Mesendoderm (in vitro differentiated cells): ENCODE measurements around the gene MAPK14.

Experiments used
- DNase-seq: peaks from one replicate; pipeline ENCODE4 v3.0.0; 2013
- H2AK5ac ChIP-seq: 2 replicates; pipeline ENCODE4 v1.6.1; 2013; ENCODE audit warnings: low read length, inconsistent platforms
- H2BK120ac ChIP-seq: 2 replicates; pipeline ENCODE4 v1.6.1; 2013; ENCODE audit warnings: low read depth, mild to moderate bottlenecking, low read length, moderate library complexity, mixed read lengths
- H2BK15ac ChIP-seq: replicated peaks from 2 replicates; pipeline ENCODE4 v1.6.1; 2013; ENCODE audit warnings: low read depth, mild to moderate bottlenecking, moderate library complexity
- H2BK5ac ChIP-seq: 2 replicates; pipeline ENCODE4 v1.6.1; 2013; ENCODE audit warnings: low read length, inconsistent platforms
- H3K18ac ChIP-seq: 2 replicates; pipeline ENCODE4 v1.6.1; 2013; ENCODE audit warnings: mild to moderate bottlenecking, low read length, mixed read lengths
- H3K23ac ChIP-seq: one replicate; pipeline ENCODE4 v1.6.1; 2013; ENCODE audit warnings: low read length
- H3K27ac ChIP-seq: 2 replicates; pipeline ENCODE4 v1.5.1; 2013; ENCODE audit warnings: low read depth, mild to moderate bottlenecking, inconsistent platforms, low read length, moderate library complexity
- H3K27me3 ChIP-seq: 2 replicates; pipeline ENCODE4 v1.6.1; 2013; ENCODE audit warnings: low read length, control low read depth, mild to moderate bottlenecking, inconsistent platforms; ENCODE audit not compliant: insufficient read depth, poor library complexity
- H3K36me3 ChIP-seq: 2 replicates; pipeline ENCODE4 v1.6.1; 2013; ENCODE audit warnings: low read length, inconsistent platforms; ENCODE audit not compliant: control insufficient read depth, insufficient read depth
- H3K4ac ChIP-seq: one replicate; pipeline ENCODE4 v1.6.1; 2013; ENCODE audit warnings: low read depth, mild to moderate bottlenecking, low read length, moderate library complexity
- H3K4me1 ChIP-seq: 2 replicates; pipeline ENCODE4 v1.6.1; 2013; ENCODE audit warnings: low read depth, low read length, inconsistent platforms; ENCODE audit not compliant: control insufficient read depth
- H3K4me2 ChIP-seq: 2 replicates; pipeline ENCODE4 v1.6.1; 2013; ENCODE audit warnings: low read length
- H3K4me3 ChIP-seq: 2 replicates; pipeline ENCODE4 v1.5.1; 2013; ENCODE audit warnings: mild to moderate bottlenecking, low read length
- H3K56ac ChIP-seq: one replicate; pipeline ENCODE4 v1.6.1; 2013; ENCODE audit warnings: low read length
- H3K79me1 ChIP-seq: 2 replicates; pipeline ENCODE4 v1.6.1; 2013; ENCODE audit warnings: low read length, inconsistent platforms
- H3K79me2 ChIP-seq: 2 replicates; pipeline ENCODE4 v1.6.1; 2013; ENCODE audit warnings: mild to moderate bottlenecking, low read length; ENCODE audit not compliant: control insufficient read depth, insufficient read depth
- H3K9ac ChIP-seq: 2 replicates; pipeline ENCODE4 v1.6.1; 2013; ENCODE audit warnings: low read length, inconsistent platforms
- H4K5ac ChIP-seq: one replicate; pipeline ENCODE4 v1.6.1; 2013; ENCODE audit warnings: low read length
- H4K8ac ChIP-seq: one replicate; pipeline ENCODE4 v1.6.1; 2013; ENCODE audit warnings: low read depth, mild to moderate bottlenecking, control low read depth, low read length, moderate library complexity
- WGBS: extraction: QIAGEN DNeasy Blood & Tissue Kit; methylation state at CpG from one replicate; pipeline ENCODE4 v1.1.7; 2013; ENCODE audit warnings: low lambda C conversion rate, missing lambda C conversion rate; ENCODE audit not compliant: insufficient coverage; ENCODE audit errors: extremely low coverage; 5-methylcytosine and 5-hydroxymethylcytosine counted together

Gene MAPK14

GRCh38 chr6:36129941-36130666, 102.5 kb downstream of the MAPK14 start, which contains the start of gene MAPK13:
Gene MAPK13 (plus strand): TSS chr6:36130513. CDS start chr6:36130583, 70 bp downstream.
- no peak within 1 kb of the TSS for H3K27ac ChIP-seq
- no peak within 1 kb of the TSS for H2BK5ac ChIP-seq
- H3K56ac ChIP-seq, result peak within 1 kb of the TSS; percentile 85
- no peak within 1 kb of the TSS for H2BK120ac ChIP-seq
- H3K27me3 ChIP-seq, result no peaks in the 10 kb centered on the region
- no peaks in the 10 kb centered on the region for H3K79me2 ChIP-seq
- no peaks in the 10 kb centered on the region for H3K79me1 ChIP-seq
- H3K23ac ChIP-seq, result no peak within 1 kb of the TSS
- WGBS, result no CpG with 5 or more reads among the region's 59 CpGs
- H3K4ac ChIP-seq, result no peak within 1 kb of the TSS
- no peak within 1 kb of the TSS for H4K5ac ChIP-seq
- H4K8ac ChIP-seq, result no peak within 1 kb of the TSS
- H2AK5ac ChIP-seq, result no peak within 1 kb of the TSS
- no peak within 1 kb of the TSS for H2BK15ac ChIP-seq
- H3K36me3 ChIP-seq, result no peaks in the 10 kb centered on the region
- H3K4me1 ChIP-seq, result peaks cover 16% of the 10 kb centered on the region
- peak within 1 kb of the TSS; percentile 79 for H3K4me2 ChIP-seq
- H3K4me3 ChIP-seq, result peak within 1 kb of the TSS; percentile 30
- peak within 1 kb of the TSS; percentile 1 for H3K18ac ChIP-seq
- peak within 1 kb of the TSS; percentile 81 for H3K9ac ChIP-seq
- peak; percentile 19 for DNase-seq

GRCh38 chr6:36130667-36131510, 103.3 kb downstream of the MAPK14 start:
- Histone ChIP-seq H2BK120ac (no peak overlapping the region), H2BK15ac (no peak overlapping the region), H4K5ac (no peak overlapping the region), H3K9ac (peak overlapping the region; percentile 81), H2AK5ac (no peak overlapping the region), H3K27me3 (no peaks in the 10 kb centered on the region), H3K4me2 (peak overlapping the region; percentile 79), H3K79me1 (no peaks in the 10 kb centered on the region), H3K4me1 (peaks cover 16% of the 10 kb centered on the region), H3K27ac (no peak overlapping the region), H3K36me3 (no peaks in the 10 kb centered on the region), H3K56ac (peak overlapping the region; percentile 85), H3K79me2 (no peaks in the 10 kb centered on the region), H2BK5ac (no peak overlapping the region), H4K8ac (no peak overlapping the region), H3K4me3 (peak overlapping the region; percentile 30), H3K23ac (no peak overlapping the region), H3K18ac (peak overlapping the region; percentile 1), H3K4ac (no peak overlapping the region)
- WGBS, result no CpG with 5 or more reads among the region's 52 CpGs
- peak; percentile 55 for DNase-seq

- Histone ChIP-seq H2BK15ac (no peak overlapping the region), H2BK5ac (no peak overlapping the region), H4K5ac (no peak overlapping the region), H3K4me2 (peak overlapping the region; percentile 79), H3K9ac (peak overlapping the region; percentile 81), H3K36me3 (no peaks in the 10 kb centered on the region), H3K4ac (no peak overlapping the region), H3K56ac (peak overlapping the region; percentile 85), H3K79me1 (no peaks in the 10 kb centered on the region), H2BK120ac (no peak overlapping the region), H3K23ac (no peak overlapping the region), H3K79me2 (no peaks in the 10 kb centered on the region), H3K27ac (no peak overlapping the region), H2AK5ac (no peak overlapping the region), H3K27me3 (no peaks in the 10 kb centered on the region), H4K8ac (no peak overlapping the region), H3K4me1 (peaks cover 16% of the 10 kb centered on the region), H3K18ac (peak overlapping the region; percentile 1), H3K4me3 (no peak overlapping the region)
- DNase-seq, result peak; percentile 69
- WGBS, result no CpG with 5 or more reads among the region's 8 CpGs
These were observed 104.1 kb downstream of the MAPK14 start for GRCh38 chr6:36131511-36132245.

GRCh38 chr6:36132246-36132895, 104.8 kb downstream of the MAPK14 start:
- Histone ChIP-seq H3K4ac (no peak overlapping the region), H2BK5ac (peak overlapping the region; percentile 44), H3K36me3 (no peaks in the 10 kb centered on the region), H3K18ac (no peak overlapping the region), H3K23ac (peak overlapping the region; percentile 51), H2BK120ac (no peak overlapping the region), H3K9ac (peak overlapping the region; percentile 48), H3K27ac (no peak overlapping the region), H3K79me2 (no peaks in the 10 kb centered on the region), H3K56ac (peak overlapping the region; percentile 85), H2AK5ac (no peak overlapping the region), H3K4me1 (peaks cover 16% of the 10 kb centered on the region), H4K8ac (no peak overlapping the region), H4K5ac (no peak overlapping the region), H2BK15ac (no peak overlapping the region), H3K27me3 (no peaks in the 10 kb centered on the region), H3K4me3 (no peak overlapping the region), H3K79me1 (no peaks in the 10 kb centered on the region), H3K4me2 (no peak overlapping the region)
- peak; percentile 50 for DNase-seq
- WGBS, result no CpG with 5 or more reads among the region's 5 CpGs

- no peak overlapping the region for H3K18ac ChIP-seq
- peak overlapping the region; percentile 8 for H2BK5ac ChIP-seq
- H3K9ac ChIP-seq, result peak overlapping the region; percentile 17
- peaks cover 16% of the 10 kb centered on the region for H3K4me1 ChIP-seq
- peak overlapping the region; percentile 75 for H3K56ac ChIP-seq
- no peak overlapping the region for H3K27ac ChIP-seq
- no peak overlapping the region for H2AK5ac ChIP-seq
- no peak overlapping the region for H3K4ac ChIP-seq
- no peak overlapping the region for H2BK120ac ChIP-seq
- H3K27me3 ChIP-seq, result no peaks in the 10 kb centered on the region
- H3K36me3 ChIP-seq, result no peaks in the 10 kb centered on the region
- no peak overlapping the region for H2BK15ac ChIP-seq
- no peak overlapping the region for H4K5ac ChIP-seq
- WGBS, result no CpG with 5 or more reads among the region's 4 CpGs
- H3K4me2 ChIP-seq, result no peak overlapping the region
- H3K79me1 ChIP-seq, result no peaks in the 10 kb centered on the region
- no peak overlapping the region for H4K8ac ChIP-seq
- H3K4me3 ChIP-seq, result no peak overlapping the region
- H3K79me2 ChIP-seq, result no peaks in the 10 kb centered on the region
- H3K23ac ChIP-seq, result no peak overlapping the region
- DNase-seq, result no peak
These were observed 105.5 kb downstream of the MAPK14 start for GRCh38 chr6:36133148-36133547.
